GM19099 (cell line): ENCODE measurements around the gene ITPKA.

ENCODE experiments used
- POLR2A ChIP-seq: IDR thresholded peaks from 3 replicates; pipeline ENCODE4 v1.6.1; 2011; ENCODE audit warnings: low read depth; ENCODE audit not compliant: insufficient read length; ENCODE audit errors: extremely low read depth

The ITPKA gene

GRCh38 chr15:41501191-41501917, 7.7 kb downstream of the ITPKA start:
- no peak for TF ChIP-seq POLR2A

GRCh38 chr15:41501931-41502794, 8.5 kb downstream of the ITPKA start:
- TF ChIP-seq POLR2A, result no peak

GRCh38 chr15:41502795-41503668, 9.4 kb downstream of the ITPKA start:
- TF ChIP-seq POLR2A, result no peak

- no peak for TF ChIP-seq POLR2A
Measured at GRCh38 chr15:41503669-41504010, 10.0 kb downstream of the ITPKA start.

GRCh38 chr15:41504751-41505492, 11.2 kb downstream of the ITPKA start:
- no peak for TF ChIP-seq POLR2A

GRCh38 chr15:41505776-41506175, 12.1 kb downstream of the ITPKA start:
- no peak for TF ChIP-seq POLR2A

- TF ChIP-seq POLR2A, result no peak
Measured at GRCh38 chr15:41506796-41507341, 13.2 kb downstream of the ITPKA start.

GRCh38 chr15:41507820-41508290, 14.2 kb downstream of the ITPKA start:
- no peak for TF ChIP-seq POLR2A

- no peak for TF ChIP-seq POLR2A
Measured at GRCh38 chr15:41510728-41511127, 17.1 kb downstream of the ITPKA start.

- TF ChIP-seq POLR2A, result no peak
Measured at GRCh38 chr15:41511331-41511898, 17.7 kb downstream of the ITPKA start.

GRCh38 chr15:41511899-41512369, 18.3 kb downstream of the ITPKA start:
- no peak for TF ChIP-seq POLR2A

GRCh38 chr15:41512512-41512939, 18.9 kb downstream of the ITPKA start:
- no peak for TF ChIP-seq POLR2A

GRCh38 chr15:41512940-41513505, 19.3 kb downstream of the ITPKA start:
- TF ChIP-seq POLR2A, result no peak
